Bone marrow (tissue), 2 donors: ENCODE results near the gene KCNMA1.

Experiments
- DNase-seq, 2 donors: peaks; one replicate each; lab custom pipeline; 2025; lab: John Stamatoyannopoulos, UW

KCNMA1 gene

GRCh38 chr10:77267703-77268675, 369.6 kb downstream of the KCNMA1 start:
- DNase-seq: no peak

GRCh38 chr10:77266242-77266641, 371.4 kb downstream of the KCNMA1 start:
- DNase-seq: no peak

GRCh38 chr10:77264527-77264926, 373.1 kb downstream of the KCNMA1 start:
- no peak for DNase-seq

- no peak for DNase-seq
These were observed 373.5 kb downstream of the KCNMA1 start for GRCh38 chr10:77264107-77264506.

- DNase-seq: no peak
These were observed 373.9 kb downstream of the KCNMA1 start for GRCh38 chr10:77263700-77264099.

- no peak for DNase-seq
These were observed 376.5 kb downstream of the KCNMA1 start for GRCh38 chr10:77261146-77261545.

- DNase-seq: no peak
These were observed 378.3 kb downstream of the KCNMA1 start for GRCh38 chr10:77259171-77259874.

- no peak for DNase-seq
These were observed 381.3 kb downstream of the KCNMA1 start for GRCh38 chr10:77256346-77256745.

GRCh38 chr10:77253556-77254064, 384.0 kb downstream of the KCNMA1 start:
- no peak for DNase-seq

GRCh38 chr10:77253147-77253545, 384.5 kb downstream of the KCNMA1 start:
- DNase-seq: no peak

GRCh38 chr10:77252380-77253146, 385.0 kb downstream of the KCNMA1 start:
- DNase-seq: no peak

- DNase-seq: no peak
These were observed 386.2 kb downstream of the KCNMA1 start for GRCh38 chr10:77251297-77252013.

- DNase-seq: no peak
These were observed 387.6 kb downstream of the KCNMA1 start for GRCh38 chr10:77249901-77250459.

- DNase-seq: no peak
These were observed 389.4 kb downstream of the KCNMA1 start for GRCh38 chr10:77248104-77248790.

- DNase-seq: no peak
These were observed 390.3 kb downstream of the KCNMA1 start for GRCh38 chr10:77247031-77247990.

GRCh38 chr10:77245953-77246352, 391.7 kb downstream of the KCNMA1 start:
- no peak for DNase-seq

- DNase-seq: no peak
These were observed 392.9 kb downstream of the KCNMA1 start for GRCh38 chr10:77244746-77245145.

- DNase-seq: no peak
These were observed 393.3 kb downstream of the KCNMA1 start for GRCh38 chr10:77244286-77244685.

GRCh38 chr10:77241350-77241725, 396.3 kb downstream of the KCNMA1 start:
- no peak for DNase-seq
